Measurements from ENCODE around the gene ZNF653. TPM values are rescaled to one million over a fixed set of nuclear protein-coding genes. Genes with fewer than 3 reads are reported as not detected.

Gene ZNF653
- total and polyA plus RNA-seq, 9 of the 15 experiments (the other 6 are each of a cell fraction or from before 2014, with no cell fraction given) = 1.6 to 8.0 (median 4.2) TPM; not detected in 2

GRCh38 chr19:11435057-11435832 lies 70.4 kb downstream of the ZNF653 start, which contains the start of the genes ODAD3 and PRKCSH (continued):
- TF ChIP-seq ZC3H8 (IDR thresholded peaks at IDR 0.05) = no peak
- no peak for TF ChIP-seq ZNF707 (CRISPR knock-in tag; conservative IDR thresholded peaks at IDR 0.05)
- TF ChIP-seq ZNF311 (CRISPR knock-in tag; IDR thresholded peaks at IDR 0.05) = peak; percentile 28; the same call in 1 of the 2 replicates
- peak; percentile 78 for TF ChIP-seq POLR2G (IDR thresholded peaks at IDR 0.05; ENCODE audit: low read depth, low read length)
- TF ChIP-seq ELF1 (tag; IDR thresholded peaks at IDR 0.05) = peak; percentile 89
- TF ChIP-seq ZNF449 (CRISPR knock-in tag; IDR thresholded peaks at IDR 0.05) = no peak
- TF ChIP-seq PURB (CRISPR knock-in tag; IDR thresholded peaks at IDR 0.05; ENCODE audit: low read depth) = no peak
- no peak for TF ChIP-seq CBX2 (IDR thresholded peaks at IDR 0.05; ENCODE audit: insufficient read depth, low read length, poor library complexity, severe bottlenecking)
- no peak for TF ChIP-seq NCOA2 (IDR thresholded peaks at IDR 0.05; ENCODE audit: partially characterized antibody in 2 of 2)
- no peak for TF ChIP-seq CREBBP (IDR thresholded peaks at IDR 0.05; ENCODE audit: low read depth, low read length)
- TF ChIP-seq MYNN (IDR thresholded peaks at IDR 0.05) = peak; percentile 94
- TF ChIP-seq MYNN (CRISPR knock-in tag; IDR thresholded peaks at IDR 0.05) = no peak
- no peak for TF ChIP-seq YBX1 (IDR thresholded peaks at IDR 0.05)
- no peak for TF ChIP-seq FUS (optimal IDR thresholded peaks at IDR 0.05; ENCODE audit: low read depth, low read length)
- no peak for TF ChIP-seq LARP7 (IDR thresholded peaks at IDR 0.05)
- peak; percentile 52; the same call in 1 of the 2 replicates for TF ChIP-seq TAF7 (tag; IDR thresholded peaks at IDR 0.05)
- TF ChIP-seq MEIS2 (IDR thresholded peaks at IDR 0.05; ENCODE audit: partially characterized antibody) = peak; percentile 75
- no peak for TF ChIP-seq ZNF41 (CRISPR knock-in tag; conservative IDR thresholded peaks at IDR 0.05)
- peak; percentile 79; the same call in 1 of the 2 replicates for TF ChIP-seq BACH1 (tag; IDR thresholded peaks at IDR 0.05)
- TF ChIP-seq ZNF57 (CRISPR knock-in tag; IDR thresholded peaks at IDR 0.05) = no peak
- no peak for TF ChIP-seq ZNF224 (CRISPR knock-in tag; IDR thresholded peaks at IDR 0.05)
- no peak for TF ChIP-seq SNRNP70 (optimal IDR thresholded peaks at IDR 0.05; ENCODE audit: low read depth, low read length)
- no peak for TF ChIP-seq ZNF282 (CRISPR knock-in tag; IDR thresholded peaks at IDR 0.05)
- 0 out of 2 replicates have a peak, but pooled peaks have one; percentile 72 for TF ChIP-seq CREB3 (tag; conservative IDR thresholded peaks at IDR 0.05; ENCODE audit: low read depth)
- TF ChIP-seq USF2 (CRISPR knock-in tag; IDR thresholded peaks at IDR 0.05) = peak; percentile 96
- peak; percentile 77 for TF ChIP-seq TAF1 (IDR thresholded peaks at IDR 0.05; ENCODE audit: control insufficient read depth, extremely low read depth, insufficient read depth, low read length, severe bottlenecking)
- TF ChIP-seq RHOXF2B (CRISPR knock-in tag; conservative IDR thresholded peaks at IDR 0.05) = no peak

All from K562 (cell line).